Effector CD8-positive, alpha-beta T cell (primary cell): ENCODE results near the gene LARGE2.

Experiments
- DNase-seq: peaks from one replicate; lab custom pipeline; 2025; lab: John Stamatoyannopoulos, UW

LARGE2 gene

DNA sequence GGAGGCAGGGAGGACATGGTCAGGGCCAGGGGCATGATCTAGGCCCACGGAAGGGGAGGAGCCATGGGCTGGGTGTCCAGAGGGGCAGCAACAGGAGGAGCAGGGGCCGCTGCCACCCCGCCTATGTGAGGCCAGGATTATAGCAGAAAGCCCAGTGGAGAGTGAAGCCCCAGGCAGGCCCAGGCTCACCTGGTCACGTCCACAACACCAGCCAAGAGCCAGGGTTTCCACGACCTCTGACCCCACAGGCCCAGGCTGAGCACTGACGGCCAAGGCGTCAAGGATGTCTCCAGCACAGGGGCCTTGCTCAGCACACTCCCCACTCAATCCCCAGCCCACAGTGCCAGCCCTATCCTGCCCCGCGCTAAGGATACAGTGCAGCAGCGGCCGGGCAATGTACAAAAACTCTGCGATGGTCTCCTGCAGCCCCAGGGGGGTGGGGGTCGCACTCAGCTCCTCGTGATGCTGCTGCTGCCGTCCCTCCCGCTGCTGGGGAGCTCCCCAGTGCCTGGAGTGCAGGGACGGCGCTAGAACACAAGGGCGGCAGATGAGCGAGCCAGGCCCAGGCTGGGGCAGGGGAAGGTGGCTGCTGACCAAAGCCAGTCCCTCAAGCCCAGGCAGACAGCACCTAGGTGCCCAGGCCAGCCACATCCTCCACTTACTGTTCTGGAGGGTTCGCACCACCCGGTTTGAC, 8.4 kb upstream of the LARGE2 start:
- no peak for DNase-seq

DNA sequence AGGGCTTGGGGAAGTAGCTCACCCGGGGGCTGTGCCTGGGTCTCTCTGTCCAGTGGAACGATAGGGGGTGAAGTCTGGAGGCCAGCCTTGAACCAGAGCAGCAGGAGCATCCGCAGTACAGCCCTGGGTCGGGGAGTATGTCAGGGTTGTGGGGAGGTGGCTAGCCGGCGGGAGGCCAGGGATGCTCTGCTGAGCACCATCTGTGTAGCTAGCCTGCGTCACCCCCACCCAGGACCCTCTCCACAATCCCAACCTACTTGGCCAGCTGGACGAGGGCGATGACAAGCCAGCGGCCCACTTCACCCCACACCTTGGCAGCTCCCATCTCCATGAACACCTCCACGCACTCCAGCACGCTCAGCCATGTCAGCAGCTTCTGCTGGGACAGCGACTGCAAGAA, 7.0 kb upstream of the LARGE2 start:
- DNase-seq = no peak

DNA sequence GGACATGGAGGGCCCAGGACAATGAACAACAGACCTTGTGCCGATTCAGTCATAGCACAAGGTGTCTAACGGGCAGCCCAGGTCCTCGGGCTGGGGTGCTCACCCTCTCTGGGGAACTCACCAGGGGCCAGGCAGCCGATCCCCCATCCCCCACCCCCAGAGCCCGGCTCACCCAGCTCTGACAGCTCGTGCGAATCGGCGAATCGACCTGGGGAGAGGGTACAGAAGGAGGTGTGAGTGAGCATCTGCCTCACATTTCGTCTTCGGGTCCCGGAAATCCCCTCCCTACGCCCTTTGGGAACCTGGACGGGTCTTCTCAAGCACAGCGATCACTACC, 5.2 kb upstream of the LARGE2 start:
- no peak for DNase-seq

DNA sequence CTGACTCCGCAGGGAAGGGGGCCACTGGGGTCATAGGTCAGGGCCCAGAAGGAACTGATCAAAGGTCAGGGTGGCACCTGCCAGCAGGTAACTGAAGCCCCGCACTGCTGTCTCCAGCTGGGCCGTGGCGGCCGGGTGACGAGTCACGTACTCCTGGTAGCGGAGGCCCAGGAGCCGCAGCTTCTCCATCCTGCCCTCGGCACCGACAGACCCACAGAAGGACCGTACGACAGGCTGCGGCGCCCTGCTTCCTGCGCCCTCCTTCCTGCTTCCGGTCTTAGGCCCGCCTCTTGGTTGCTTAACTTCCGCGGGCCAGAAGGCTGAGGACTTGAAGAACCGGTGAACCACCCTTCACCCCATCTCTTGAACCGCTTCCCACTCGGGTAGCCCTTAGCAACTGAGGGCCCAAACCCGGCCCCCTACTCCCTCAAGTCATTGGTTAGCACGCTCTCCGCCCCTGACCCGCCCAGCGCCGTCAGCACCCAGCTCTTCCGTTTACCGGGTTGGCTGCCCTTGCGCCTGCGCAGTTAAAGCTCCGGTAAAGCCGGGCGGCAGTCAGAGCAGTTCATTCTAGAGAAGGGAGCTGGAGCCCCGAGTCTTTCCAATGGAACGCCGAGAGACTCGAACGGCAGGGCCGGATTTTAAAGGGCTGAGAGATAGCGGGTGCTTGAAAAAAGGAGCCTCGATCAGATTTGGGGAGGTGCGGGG, 4.7 kb upstream of the LARGE2 start, which contains the start of gene PEX16:
Gene PEX16, minus strand, starts transcription at position 255 of the 708 bp plus-strand sequence. Its CDS starts 66 bp downstream, at position 189.
- DNase-seq = peak; percentile 90

GRCh38 chr11:45918331-45918941, 4.0 kb upstream of the LARGE2 start:
- peak; percentile 42 for DNase-seq

DNA sequence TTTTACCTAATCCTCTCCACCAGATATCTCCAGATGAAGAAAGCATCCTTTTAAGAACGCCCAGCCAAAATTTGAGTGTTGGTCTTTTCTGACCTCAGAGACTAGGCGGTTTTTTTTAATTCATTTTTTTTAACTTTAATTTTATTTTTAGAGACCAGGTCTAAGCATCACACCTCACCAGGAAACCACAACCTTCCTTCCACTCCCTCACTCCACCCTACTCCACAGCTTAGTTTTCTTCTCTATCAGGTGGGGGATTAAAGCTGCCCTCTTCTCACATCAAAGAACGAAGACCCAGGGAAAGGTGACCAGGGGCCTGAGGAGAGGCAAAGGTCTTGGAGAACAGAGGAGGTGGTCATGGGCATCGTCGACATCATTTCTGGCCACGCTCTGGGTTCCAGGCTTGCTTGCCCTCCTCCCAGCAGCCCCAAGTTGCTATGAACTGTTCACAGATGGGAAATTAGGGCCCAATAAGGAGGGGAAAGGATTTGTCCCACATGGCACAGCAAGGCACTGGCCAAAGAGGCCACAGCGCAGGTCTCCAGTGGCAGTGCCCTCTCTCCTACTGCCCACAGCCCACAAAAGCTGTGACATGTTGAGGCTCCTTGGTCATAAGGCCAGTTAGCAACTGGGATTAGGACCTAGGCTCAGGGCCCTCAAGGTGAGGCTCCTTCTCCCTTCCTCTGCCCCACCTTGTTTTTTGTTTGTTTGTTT, 3.3 kb upstream of the LARGE2 start:
- DNase-seq = no peak

- no peak for DNase-seq
These were observed 2.5 kb upstream of the LARGE2 start for GRCh38 chr11:45919806-45920530.

GRCh38 chr11:45920531-45921477, 1.7 kb upstream of the LARGE2 start:
- DNase-seq = no peak

DNA sequence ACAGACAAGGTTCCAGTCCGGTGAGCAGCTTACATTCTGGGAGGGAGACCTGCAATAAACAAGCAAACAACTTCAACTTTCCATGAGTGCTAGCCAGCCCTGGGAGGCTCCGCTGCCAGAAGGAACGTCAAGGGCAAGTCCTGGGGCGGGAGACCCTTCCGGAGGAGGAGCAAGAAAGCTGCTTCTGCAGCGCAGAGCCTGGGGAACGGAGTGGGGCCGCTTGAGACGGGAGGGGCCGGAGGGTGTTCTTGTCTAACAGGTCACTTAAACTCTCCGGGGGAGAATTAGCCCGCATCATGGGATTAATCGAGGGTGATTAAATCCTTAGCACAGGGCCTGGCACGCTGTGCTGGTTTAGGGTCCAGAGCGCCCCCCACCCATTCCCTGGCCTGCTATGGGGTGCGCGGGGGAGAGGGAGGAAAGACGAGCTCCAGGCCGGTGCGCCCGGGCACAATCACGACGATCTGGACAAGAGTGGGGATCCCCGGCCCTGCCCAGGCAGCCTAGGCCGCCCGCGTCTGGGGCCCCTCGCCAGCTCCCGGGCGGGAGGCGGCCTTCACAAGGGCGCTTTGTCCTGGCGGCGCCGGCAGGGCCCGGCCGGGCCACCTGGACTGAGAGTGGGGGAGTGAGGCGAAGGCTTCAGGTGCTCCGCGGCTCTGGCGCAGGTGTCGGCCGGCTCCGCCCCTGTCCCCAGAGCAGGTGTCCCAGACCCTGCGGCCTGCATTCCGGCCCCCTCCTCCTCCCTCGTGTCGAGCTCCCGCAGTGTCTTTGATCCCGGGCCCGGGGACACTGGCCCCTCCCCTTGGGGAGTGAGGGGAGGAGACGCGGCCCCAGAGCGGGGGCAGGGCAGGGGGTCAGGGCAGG, 663 bp upstream of the LARGE2 start:
- DNase-seq = no peak

- DNase-seq = no peak
These were observed 1.8 kb downstream of the LARGE2 start for GRCh38 chr11:45924036-45924915.

- DNase-seq = no peak
These were observed 2.5 kb downstream of the LARGE2 start for GRCh38 chr11:45924927-45925326.

- no peak for DNase-seq
These were observed 3.1 kb downstream of the LARGE2 start for GRCh38 chr11:45925550-45925949.

DNA sequence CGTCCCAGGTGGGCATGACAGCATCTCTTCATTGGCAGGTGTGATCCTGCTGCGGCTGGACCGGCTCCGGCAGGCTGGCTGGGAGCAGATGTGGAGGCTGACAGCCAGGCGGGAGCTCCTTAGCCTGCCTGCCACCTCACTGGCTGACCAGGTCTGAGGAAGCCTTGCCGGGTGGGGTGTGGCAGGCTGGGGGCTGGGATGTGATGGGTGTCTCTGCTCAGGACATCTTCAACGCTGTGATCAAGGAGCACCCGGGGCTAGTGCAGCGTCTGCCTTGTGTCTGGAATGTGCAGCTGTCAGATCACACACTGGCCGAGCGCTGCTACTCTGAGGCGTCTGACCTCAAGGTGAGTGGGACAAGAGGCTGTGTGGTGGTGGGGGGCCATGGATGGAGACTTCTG, 3.5 kb downstream of the LARGE2 start:
- no peak for DNase-seq

DNA sequence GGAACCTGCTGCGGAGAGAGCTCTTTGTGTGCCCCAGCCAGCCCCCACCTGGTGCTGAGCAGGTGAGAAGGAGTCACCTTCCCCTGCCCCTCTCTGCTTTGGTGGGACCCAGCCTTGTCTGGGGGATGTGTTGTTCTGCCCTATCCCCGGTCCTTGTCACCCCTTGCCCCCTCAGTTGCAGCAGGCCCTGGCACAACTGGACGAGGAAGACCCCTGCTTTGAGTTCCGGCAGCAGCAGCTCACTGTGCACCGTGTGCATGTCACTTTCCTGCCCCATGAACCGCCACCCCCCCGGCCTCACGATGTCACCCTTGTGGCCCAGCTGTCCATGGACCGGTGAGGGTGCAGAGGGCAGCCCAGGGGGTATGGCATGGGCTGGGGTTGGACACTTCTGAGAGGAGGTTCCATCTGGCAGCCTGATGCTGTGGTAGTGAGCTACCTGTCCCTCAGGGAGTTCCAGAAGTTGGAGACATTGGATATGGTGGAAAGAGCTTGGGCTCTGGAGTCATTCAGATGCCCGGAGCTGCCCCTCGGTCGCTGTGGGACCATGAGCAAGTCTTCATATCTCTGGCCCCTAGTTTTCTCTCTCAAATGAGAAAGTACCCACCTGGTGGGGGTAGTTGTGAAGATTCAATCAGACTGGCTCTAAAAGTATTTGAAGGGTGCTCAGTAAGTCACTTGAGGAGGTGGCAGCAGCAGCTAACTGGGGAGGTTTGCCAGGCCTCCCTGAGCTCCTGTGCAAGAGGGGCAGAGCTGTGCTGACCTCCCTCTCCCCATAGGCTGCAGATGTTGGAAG, 4.3 kb downstream of the LARGE2 start:
- no peak for DNase-seq

GRCh38 chr11:45927332-45927683, 4.9 kb downstream of the LARGE2 start:
- no peak for DNase-seq

DNA sequence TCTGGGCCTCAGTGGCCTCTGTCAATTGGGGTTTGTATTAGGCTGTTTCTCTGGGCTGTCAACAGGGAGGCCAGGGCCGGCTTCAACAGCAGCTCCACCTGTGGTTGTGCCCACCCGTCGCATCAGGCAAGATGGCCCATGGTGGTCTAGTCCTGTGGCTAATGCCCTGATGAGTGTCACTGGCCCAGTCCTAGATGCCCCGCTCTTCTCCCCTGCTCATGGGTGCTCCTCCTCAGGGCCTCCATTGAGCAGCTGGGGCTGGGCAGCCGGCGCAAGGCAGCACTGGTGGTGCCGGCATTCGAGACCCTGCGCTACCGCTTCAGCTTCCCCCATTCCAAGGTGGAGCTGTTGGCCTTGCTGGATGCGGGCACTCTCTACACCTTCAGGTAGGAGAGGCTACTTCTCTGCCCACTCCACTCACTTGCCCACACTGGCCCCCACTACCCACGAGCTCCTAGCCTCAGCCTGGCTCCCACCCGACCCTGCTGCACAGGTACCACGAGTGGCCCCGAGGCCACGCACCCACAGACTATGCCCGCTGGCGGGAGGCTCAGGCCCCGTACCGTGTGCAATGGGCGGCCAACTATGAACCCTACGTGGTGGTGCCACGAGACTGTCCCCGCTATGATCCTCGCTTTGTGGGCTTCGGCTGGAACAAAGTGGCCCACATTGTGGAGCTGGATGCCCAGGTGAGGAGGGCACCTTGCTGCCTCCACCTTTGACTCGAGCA, 5.4 kb downstream of the LARGE2 start:
- DNase-seq = no peak

GRCh38 chr11:45928535-45929215, 6.2 kb downstream of the LARGE2 start:
- no peak for DNase-seq
